Renal pelvis (tissue), 4 donors: Measurements from ENCODE around the gene SRGAP3. TPM values are rescaled to one million over a fixed set of nuclear protein-coding genes. Genes with fewer than 3 reads are reported as not detected.

Experiments used
- DNase-seq: peaks from one replicate; pipeline ENCODE4 v3.0.0-alpha.2; 2013
- polyA plus RNA-seq, 3 donors: library from polyadenylated mRNA; unstranded; fragments of 120-200 nt; gene quantifications; one replicate each; pipeline ENCODE4 v1.2.1, GENCODE V29; 2013; ENCODE audit not compliant: insufficient read length in 3 of 3

The SRGAP3 gene
- polyA plus RNA-seq, 3 donors, result 15.3 to 22.8 (median 18.9) TPM

DNA sequence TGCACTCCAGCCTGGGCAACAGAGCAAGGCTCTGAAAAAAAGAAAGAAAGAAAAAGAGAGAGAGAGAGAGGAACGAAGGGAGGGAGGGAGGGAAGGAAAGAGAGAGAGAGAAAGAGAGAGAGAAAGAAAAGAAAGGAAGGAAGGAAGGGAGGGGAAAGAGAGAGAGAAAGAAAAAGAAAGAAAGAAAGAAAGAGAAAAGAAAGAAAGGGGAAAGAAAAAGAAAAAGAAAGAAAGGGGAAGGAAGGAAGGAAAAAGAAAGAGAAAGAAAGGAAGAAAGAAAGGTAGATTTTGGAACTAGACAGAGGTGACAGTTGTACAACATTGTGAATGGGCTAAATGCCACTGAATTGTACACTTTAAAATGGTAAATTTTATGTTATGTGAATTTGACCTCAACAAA lies 5.3 kb upstream of the SRGAP3 start:
- no peak for DNase-seq

DNA sequence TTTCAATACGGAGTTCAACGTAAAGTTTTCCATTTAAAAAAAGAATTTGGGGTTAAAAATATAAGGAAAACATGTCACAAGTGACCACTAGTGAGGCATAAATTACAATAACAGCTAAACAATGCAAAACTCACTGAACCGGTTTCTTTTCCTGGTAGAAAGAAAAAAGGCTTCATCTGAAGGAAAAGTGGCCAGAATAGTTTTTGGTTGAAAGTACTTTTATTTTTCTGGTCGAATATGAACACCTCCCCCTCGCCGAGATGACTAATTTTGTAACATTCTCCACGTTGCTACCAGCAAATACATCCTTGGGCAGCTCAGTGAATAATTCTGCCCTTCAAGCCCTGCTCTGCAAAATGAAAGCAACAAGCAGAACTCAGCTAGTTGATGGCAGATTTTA lies 3.9 kb upstream of the SRGAP3 start:
- peak; percentile 59 for DNase-seq

DNA sequence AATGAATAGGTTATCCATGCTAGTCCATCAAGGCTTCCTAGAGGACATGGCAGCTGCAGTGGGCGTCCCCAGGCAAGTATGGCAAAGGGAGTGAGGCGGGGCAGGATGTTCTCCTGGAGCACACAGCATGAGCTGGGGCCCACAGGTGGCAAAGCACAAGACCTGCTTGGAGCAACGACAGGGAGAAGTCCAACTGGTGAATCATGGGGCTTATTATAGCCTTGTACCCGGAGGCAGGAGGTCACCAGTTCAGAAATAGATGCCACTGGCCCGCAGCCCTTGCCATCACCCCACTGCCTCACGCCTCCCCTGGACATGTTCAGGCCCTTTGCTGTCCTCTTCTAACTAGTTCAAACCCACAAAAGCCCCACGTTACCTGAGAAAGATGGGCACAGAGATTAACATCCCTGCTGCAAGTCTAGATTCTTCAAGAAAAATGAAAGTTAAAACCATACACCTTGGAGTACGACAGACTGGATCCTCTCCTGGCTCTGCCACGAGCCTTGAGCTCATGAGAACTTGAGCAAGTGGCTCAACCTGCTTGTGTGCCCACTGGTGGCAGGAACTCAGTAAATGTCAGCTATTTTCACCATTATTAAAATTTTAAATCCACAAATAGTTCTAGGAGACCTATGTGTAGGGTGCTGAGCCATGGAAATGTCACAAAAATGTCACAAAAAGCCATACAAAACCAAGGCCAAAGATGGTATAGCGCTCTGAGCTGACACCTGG lies 1.8 kb upstream of the SRGAP3 start:
- no peak for DNase-seq

DNA sequence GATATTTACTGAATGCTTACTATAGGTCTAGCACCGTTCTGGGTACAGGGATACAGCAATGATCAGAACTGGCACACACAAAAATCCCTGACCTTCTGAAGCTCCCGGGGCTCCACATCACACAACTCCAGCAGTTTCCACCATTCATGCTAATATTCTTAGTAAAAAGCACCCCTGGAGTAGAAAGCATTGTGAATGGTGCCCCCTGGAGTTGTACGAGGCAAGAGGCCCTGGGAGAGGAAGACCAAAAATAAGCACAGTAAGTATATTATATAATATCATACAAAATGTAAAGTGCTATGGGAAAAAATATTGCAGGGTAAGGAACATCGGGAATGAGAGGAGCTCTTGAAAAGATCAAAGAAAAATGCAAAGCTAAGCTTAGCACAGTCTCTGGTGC lies 790 bp upstream of the SRGAP3 start:
- no peak for DNase-seq

DNA sequence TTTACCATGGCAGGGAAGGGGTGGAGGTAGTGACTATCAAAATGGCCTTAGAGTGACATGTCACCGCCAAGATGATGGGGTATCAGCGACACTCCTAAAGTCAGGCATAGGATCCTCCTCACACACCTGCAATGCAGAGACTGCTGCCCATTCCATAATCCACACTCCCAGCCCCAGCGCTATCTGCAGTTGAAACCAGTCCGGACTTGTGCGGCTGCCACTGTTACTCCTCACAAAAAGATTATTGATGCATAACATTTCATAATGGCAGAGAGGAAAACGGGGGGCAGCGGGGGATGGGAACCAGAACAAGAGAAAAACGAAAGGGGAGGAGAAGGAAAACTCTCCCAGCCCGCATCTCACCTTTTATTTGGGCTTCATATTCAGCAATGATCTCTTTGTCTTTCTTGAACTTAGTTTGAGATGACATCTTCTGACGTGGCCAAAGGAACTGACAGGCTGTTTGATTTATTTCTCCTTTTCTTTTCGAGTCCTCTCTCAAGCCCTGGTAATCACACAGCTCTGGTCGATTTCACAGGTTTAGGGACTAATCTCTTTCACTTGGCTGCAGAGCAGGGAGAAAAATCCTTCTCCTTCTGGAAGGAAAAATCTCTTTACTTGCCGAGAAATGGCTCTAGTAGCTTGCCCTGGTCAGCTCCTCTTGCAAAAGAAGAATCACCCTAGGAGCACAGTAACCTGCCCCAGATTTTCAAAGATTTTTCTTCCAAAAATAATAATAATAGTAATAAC lies 749 bp downstream of the SRGAP3 start:
- peak; percentile 39 for DNase-seq

DNA sequence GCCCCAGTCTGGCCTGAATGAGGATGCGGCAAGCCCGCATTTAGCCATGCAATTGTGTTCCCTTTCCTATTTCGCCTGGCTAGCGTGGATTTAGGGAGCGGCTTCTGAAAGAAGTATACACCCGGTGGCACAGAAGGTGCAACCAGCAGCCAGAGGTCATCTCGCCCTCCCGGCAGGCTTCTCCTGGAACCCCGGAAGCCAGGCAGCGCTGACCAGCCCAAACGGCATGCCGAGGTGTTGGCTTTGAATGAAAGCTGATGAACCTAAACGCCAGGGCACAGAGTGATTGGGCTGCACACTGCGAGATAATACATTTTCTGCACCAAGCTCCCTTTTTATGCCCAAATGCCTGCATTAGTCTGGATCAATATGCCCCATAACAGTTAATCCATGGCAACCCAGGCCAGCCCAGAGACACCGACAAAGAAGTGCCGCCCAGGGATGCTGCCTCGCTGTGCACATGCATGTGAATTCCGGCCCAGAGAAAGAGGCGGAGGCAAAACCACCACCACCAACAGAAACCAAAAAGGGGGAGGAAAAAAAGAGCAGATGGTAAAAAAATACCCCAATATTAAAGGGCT lies 1.4 kb downstream of the SRGAP3 start:
- DNase-seq, result no peak

DNA sequence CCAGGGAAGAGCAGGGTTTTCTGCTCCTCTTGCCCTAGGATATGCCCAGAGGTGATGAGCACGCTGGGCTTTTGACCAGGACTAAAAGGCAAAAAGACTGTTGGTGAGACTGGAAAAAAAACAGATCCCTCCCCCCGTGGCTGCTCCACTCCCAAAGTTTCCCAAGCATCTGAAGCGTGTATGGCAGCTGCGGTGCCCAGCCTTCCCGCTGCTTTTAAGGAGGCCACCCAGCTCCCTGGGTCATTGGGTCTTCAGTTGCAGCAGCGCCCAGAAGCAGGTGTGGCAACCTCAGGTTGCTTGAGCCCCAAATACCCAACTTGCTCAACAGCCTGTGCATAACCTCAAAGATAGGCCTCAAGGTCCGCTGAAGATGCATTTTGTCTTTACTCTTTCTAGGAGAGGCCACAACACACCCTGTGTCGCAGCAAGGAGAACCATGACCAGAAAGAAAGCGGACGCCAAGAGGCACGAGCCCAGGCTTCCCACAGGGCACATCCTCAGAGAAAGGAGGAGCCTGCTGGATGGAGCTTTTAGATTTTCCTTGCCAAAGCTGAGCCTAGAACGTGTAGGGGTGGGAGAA lies 2.0 kb downstream of the SRGAP3 start:
- DNase-seq, result no peak

DNA sequence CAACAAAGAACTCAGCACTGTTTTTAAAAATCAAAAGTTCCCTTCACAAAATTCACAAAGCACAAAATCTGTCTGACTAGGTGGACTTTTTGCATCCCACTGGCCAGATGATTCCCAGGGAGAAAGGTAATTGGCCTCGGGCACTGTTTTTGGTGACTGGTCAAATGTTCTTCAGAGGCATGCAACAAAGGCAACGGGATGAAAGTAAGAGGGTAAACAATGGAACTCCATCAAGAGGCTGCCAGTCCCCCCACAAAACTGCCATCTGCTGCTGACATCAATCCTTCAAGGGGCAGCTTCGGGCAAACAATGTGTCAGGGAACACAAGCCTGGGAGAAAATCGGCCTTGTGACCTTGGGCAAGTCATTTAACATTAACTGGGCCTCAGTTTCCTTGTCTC lies 3.3 kb downstream of the SRGAP3 start:
- DNase-seq, result no peak

DNA sequence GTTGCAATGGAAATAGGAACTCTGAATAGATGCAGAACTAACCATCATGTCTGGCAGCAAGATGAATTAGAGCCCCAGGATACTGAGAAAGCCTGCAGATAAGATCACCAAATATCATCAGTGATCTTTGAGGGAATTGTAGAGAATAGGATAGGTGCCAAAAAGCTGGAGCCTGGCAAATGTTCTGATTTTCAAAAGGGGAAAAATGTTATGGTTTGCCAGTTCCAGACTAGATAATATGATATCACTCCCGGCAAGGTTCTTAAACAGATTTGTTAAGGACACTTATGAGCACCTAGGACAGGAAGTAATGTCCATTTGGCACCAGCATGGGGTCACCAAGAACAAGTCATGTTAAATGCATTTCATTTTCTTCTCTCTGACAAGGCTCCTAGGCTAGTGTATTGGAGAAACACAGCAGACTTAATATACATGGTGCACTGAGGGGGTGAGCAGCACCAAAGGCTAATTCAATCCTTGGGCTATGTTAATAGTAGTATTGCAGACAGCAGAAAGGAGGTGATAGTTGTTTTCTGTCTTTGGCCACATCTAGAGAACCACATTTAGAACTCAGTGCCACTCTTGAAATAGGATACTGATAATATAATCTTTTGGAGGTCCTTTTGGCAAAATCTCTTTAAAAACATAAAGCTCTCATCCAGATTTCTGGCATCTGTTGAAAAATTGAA lies 4.8 kb downstream of the SRGAP3 start:
- no peak for DNase-seq

DNA sequence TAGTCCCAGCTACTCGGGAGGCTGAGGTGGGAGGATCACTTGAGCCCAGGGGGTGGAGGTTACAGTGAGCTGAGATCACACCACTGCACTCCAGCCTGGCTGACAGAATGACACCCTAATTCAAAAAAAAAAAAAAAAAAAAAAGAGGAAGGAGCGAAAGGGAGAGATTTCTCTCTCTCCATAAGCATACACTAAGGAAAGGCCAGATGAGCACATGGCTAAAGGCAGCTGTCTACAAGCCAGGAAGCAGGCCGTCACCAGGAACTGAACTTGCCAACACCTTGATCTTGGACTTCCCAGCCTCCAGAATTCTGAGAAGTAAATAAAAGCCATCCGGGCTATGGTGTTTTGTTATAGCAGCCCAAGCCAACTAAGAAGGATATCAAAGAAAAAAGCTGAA lies 7.5 kb downstream of the SRGAP3 start:
- DNase-seq, result no peak

DNA sequence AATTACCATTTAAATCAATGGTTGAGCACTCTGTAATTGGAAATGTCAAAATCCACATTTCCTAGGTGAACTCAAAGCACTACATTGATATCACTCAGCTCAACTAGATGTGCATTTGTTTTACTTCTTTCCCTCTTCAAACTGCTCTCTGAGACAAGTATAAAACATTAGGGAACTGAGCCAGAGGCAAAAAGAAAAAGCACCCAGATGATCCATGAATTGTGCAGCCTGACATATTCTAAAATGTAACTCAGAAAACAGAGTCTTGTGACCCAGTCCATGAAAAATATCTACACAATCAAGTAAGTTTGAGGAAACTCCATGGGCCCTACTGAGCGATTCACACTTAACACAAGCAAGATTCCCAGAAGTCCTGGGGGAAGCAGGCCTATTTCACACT lies 9.8 kb downstream of the SRGAP3 start:
- no peak for DNase-seq

DNA sequence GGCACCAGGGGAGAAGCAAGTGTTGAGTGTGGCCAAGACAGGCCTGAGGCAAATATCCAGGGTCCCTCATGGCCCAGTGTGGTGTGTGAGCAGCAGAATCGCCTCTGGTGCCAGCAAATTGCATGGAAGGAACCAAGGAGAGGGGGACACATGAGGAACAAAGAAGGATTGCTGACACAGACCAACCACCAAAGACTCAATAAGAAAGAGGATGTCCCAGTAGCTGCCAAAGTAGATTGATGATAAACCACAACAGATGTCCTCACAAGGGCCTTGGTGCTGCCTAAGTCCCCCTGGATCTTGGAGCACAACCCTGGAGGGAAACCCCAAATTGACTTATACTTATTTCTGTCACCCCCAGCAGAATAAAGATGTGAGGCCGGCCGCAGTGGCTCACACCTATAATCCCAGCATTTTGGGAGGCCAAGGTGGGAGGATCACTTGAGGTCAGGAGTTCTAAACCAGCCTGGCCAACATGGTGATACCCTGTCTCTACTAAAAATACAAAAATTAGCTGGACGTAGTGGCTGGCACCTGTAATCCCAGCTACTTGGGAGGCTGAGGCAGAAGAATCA lies 10.6 kb downstream of the SRGAP3 start:
- no peak for DNase-seq

DNA sequence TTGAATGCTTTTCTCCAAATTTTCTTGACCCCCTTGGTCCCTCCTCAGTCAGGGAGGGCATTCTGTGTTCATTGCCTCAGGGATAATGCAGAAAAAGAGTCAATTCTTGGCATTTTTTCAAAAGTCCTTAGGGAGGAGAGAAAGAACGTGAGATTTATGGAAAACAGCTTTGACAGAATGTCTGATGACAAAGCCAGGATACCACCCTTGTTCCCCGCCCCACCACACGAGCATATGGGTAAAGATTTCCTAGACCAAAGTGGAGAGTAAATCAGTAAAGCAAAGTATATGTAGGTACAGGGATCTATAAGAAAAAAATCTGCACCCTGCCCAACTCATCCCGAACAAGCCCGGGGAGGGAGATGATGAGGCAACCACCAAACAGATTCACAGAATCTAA lies 11.2 kb downstream of the SRGAP3 start:
- DNase-seq, result no peak

DNA sequence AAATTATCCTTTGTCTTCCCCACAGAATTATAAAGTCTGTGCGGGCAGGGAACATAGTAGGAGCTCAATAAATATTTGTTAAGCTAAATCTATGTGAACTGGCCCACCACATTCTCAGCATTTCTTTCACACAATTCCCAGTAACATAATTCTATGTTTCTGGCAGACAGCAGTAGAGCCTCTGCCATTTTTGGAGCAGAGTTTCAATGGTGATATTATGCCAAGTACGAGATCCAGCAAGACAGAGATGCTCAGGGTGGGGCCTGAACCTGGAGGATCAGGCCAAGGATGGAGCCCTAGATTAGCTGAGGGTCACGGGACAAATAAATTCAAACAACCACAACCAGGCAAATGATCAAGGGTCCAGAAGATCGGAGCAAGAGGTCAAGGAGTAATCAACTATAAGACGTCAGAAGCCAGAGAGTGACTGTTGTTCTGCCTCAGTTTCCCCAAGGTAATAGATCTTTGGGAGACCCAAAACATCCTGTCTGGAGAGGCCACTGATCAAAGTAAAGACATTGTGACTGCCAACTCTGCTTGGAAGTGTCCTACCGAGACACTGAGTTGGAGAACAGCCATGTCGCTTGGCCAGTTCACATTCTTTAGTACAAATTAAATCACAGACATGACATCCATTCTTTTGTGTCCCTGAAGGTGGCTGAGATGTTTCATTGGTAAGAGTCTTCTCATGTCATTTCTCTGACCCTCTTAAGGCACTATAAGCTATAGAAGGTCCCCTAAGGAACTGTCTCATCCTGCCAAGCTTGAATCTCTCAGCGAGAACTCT lies 15.4 kb downstream of the SRGAP3 start:
- no peak for DNase-seq

DNA sequence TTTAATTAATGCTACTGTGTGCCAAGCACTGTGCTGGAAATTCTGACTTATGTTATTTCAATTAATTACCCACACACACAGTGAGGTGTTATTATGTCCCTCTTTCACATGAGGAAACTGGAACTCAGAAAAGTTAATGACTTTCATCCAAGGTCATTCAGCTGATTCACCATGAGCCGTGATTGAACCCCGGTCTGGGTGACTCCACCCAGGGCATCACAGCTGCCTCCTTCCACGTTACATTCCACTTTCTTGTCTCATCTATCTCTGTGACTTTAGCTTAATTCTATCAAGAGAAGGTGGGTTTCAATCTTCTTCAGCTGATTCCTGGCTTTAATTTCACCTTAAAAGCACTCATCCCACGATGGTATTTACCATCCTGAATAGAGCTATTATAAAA lies 16.3 kb downstream of the SRGAP3 start:
- DNase-seq, result no peak

DNA sequence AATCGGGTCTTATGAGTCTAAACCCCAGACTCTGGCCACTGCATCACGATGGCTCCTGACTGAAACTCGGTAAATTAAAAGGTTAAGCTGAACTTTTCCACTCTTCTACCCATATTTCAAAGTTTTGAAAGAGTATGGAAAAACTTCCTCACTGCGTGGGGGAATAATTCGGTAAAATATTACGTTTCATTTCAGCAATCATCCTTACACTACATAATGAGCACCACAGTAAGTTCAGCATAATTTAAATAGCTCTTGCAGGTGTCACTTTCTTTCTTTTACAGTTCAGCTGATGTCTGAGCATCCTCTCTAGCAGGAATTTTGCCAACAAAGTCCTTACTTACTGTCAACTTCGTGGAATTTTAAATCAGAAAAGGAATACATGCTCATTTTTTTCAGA lies 17.5 kb downstream of the SRGAP3 start:
- no peak for DNase-seq

DNA sequence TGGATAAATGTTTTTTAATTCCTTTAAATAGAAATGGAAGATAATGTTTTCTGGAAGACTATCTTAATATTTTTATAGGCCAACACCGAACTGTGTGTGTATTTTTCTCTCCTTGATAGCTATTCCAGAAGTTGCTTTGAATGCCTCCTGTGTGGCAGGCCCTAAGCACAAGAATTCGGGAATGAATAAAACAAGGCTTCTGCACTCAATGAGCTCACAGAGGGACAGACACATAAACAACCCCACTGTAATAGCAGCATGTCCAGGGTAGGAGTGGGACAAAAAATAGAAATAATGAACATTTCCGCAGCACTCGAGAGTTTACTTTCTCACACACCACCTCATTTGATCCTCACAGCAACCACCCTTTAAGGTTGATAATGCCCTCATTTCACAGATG lies 18.0 kb downstream of the SRGAP3 start:
- no peak for DNase-seq

DNA sequence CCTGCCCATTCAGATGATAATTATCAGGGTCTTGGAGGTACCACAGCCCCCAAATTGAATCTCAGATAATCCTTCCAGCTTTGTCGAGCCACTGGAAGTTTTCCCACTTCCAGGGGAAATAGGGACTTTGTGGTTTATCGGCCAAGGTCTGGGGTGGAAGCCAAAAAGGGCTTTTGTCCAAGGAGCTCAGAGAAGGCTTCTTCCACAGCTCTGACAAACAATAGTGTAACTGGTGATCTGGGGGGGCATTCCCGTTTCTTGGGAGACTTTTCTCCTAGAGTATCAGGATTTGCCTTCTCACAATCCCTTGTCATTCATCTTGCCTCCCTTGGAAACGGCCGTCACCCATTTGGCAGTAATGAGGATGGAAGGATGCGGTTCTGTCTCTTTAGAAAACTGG lies 18.4 kb downstream of the SRGAP3 start:
- no peak for DNase-seq

DNA sequence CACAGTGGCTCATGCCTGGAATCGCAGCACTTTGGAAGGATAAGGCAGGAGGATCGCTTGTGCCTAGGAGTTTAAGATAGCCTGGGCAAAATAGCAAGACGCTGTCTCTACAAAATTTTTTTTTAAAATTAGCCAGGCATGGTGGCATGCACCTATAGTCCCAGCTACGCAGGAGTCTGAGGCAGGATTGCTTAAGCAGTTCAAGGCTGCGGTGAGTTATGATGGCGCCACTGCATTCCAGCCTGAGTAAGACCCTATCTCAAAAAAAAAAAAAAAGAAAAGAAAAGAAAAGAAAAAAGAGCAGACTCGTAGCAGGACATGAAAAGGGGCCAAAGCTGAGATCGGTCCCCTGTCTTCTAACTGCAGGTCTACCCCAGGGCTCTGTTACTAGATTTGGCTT lies 18.9 kb downstream of the SRGAP3 start:
- DNase-seq, result no peak

DNA sequence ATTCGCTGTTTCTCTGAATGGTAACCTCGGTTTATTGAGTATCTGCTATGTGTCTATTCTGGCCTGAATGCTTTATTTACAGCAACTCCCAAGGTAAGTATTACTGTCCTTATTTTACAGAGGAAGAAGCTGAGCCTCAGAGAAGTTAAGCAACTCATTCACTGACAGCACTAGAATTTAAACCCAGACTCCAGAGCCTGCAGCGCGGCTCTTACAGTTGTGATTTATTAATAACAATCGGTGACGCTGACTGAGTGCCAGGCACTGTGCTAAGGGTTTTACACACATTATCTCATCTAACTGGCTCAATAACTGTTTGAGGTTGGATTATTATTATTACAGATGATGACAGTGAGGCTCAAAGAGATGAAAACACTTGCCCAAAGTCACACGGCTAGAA lies 19.6 kb downstream of the SRGAP3 start:
- DNase-seq, result no peak

DNA sequence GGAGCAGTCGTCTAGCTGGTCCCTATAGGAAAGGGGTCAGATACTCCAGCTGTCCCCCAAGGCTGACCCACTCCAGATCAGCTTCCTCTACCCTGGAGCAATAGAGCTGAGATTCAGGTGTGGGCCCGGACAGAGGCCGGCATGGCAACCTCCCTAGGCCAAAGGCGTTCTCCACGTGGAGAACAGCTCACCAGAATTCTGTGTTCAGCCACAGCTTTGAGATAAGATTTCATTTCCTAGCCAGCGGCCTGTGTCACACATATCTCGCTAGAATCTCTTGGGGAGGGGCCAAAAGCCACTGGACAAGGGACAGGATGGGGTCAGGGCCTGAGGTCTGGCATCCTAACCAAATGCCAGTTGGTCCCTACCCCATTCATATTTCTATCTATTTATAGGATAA lies 20.1 kb downstream of the SRGAP3 start:
- no peak for DNase-seq
